Activated gamma-delta T cell treated with anti-CD3 and anti-CD28 coated beads, Interleukin-2, amount 50 U/mL, for 16 hours (primary cell): ENCODE results near the gene ADCY7.

ENCODE experiments used
- DNase-seq: peaks from one replicate; pipeline ENCODE4 v3.0.0-alpha.2; 2020; ENCODE audit warnings: low read depth

The ADCY7 gene

GRCh38 chr16:50298591-50299507 is 32.5 kb downstream of the ADCY7 start:
- no peak for DNase-seq

GRCh38 chr16:50299508-50300105 is 33.3 kb downstream of the ADCY7 start:
- DNase-seq, result no peak

- DNase-seq, result no peak
These were observed 34.7 kb downstream of the ADCY7 start for GRCh38 chr16:50300942-50301625.

- DNase-seq, result no peak
These were observed 35.5 kb downstream of the ADCY7 start for GRCh38 chr16:50301626-50302471.

GRCh38 chr16:50302472-50303005 is 36.2 kb downstream of the ADCY7 start:
- no peak for DNase-seq

GRCh38 chr16:50303041-50303604 is 36.8 kb downstream of the ADCY7 start:
- no peak for DNase-seq

- DNase-seq, result no peak
These were observed 37.5 kb downstream of the ADCY7 start for GRCh38 chr16:50303605-50304466.

GRCh38 chr16:50304467-50305440 is 38.4 kb downstream of the ADCY7 start:
- no peak for DNase-seq

GRCh38 chr16:50305441-50306061 is 39.2 kb downstream of the ADCY7 start:
- DNase-seq, result no peak

GRCh38 chr16:50306287-50306686 is 39.9 kb downstream of the ADCY7 start:
- DNase-seq, result no peak

- DNase-seq, result no peak
These were observed 42.0 kb downstream of the ADCY7 start for GRCh38 chr16:50308237-50308965.

GRCh38 chr16:50309156-50309526 is 42.8 kb downstream of the ADCY7 start:
- DNase-seq, result no peak

GRCh38 chr16:50309527-50310307 is 43.4 kb downstream of the ADCY7 start:
- DNase-seq, result no peak

- DNase-seq, result no peak
These were observed 44.2 kb downstream of the ADCY7 start for GRCh38 chr16:50310308-50311133.

- DNase-seq, result no peak
These were observed 44.8 kb downstream of the ADCY7 start for GRCh38 chr16:50311134-50311528.

GRCh38 chr16:50311891-50312501 is 45.6 kb downstream of the ADCY7 start:
- no peak for DNase-seq
